Liver (tissue), 9 donors: ENCODE measurements around the gene MEOX2. TPM values are rescaled to one million over a fixed set of nuclear protein-coding genes. Genes with fewer than 3 reads are reported as not detected.

Experiments
- DNase-seq: peaks from one replicate; pipeline ENCODE4 v3.0.0-alpha.2; 2017; ENCODE audit warnings: low spot score
- H3K27ac ChIP-seq, 2 donors: one replicate each; pipeline ENCODE4 v1.7.0; 2013; ENCODE audit warnings: inconsistent platforms in 2 of 2, low read length in 2 of 2, control low read depth in 1 of 2, low read depth in 1 of 2, mild to moderate bottlenecking in 1 of 2
- H3K27me3 ChIP-seq, 4 donors: one replicate each; pipeline versions ENCODE4 v1.6.1 to v1.7.0; 2013; ENCODE audit warnings: low read length in 3 of 4, inconsistent platforms in 1 of 4, mild to moderate bottlenecking in 1 of 4, moderate library complexity in 1 of 4; ENCODE audit not compliant: control insufficient read depth in 4 of 4, insufficient read depth in 4 of 4
- H3K36me3 ChIP-seq, 4 donors: one replicate each; pipeline versions ENCODE4 v1.6.1 to v1.7.0; 2013; ENCODE audit warnings: low read length in 3 of 4, mild to moderate bottlenecking in 3 of 4, low read depth in 1 of 4, moderate library complexity in 1 of 4; ENCODE audit not compliant: control insufficient read depth in 4 of 4, insufficient read depth in 3 of 4
- H3K4me1 ChIP-seq, 4 donors: one replicate each; pipeline versions ENCODE4 v1.6.1 to v1.7.0; 2013; ENCODE audit warnings: low read length in 3 of 4, mild to moderate bottlenecking in 3 of 4, moderate library complexity in 1 of 4; ENCODE audit not compliant: control insufficient read depth in 4 of 4, insufficient read depth in 4 of 4
- H3K4me3 ChIP-seq, 3 donors: one replicate each; pipeline versions ENCODE4 v1.6.1 to v1.7.0; 2013; ENCODE audit warnings: low read length in 3 of 3, control low read depth in 1 of 3, low read depth in 1 of 3, mild to moderate bottlenecking in 1 of 3
- H3K9ac ChIP-seq, 2 donors: one replicate each; pipeline ENCODE4 v1.7.0; 2013; ENCODE audit warnings: low read length in 2 of 2, mild to moderate bottlenecking in 2 of 2, moderate library complexity in 2 of 2, control low read depth in 1 of 2, low read depth in 1 of 2
- H3K9me3 ChIP-seq, 4 donors: one replicate each; pipeline versions ENCODE4 v1.6.1 to v1.7.0; 2013; ENCODE audit warnings: low read length in 3 of 4; ENCODE audit not compliant: control insufficient read depth in 4 of 4
- CTCF ChIP-seq: fragments of 150-350 bp; IDR thresholded peaks from 2 replicates; pipeline ENCODE4 v1.5.1; 2017; ENCODE audit warnings: improper control_type of control experiment, low read depth, low read length; ENCODE audit not compliant: missing input control
- EGR1 ChIP-seq, 2 donors: IDR thresholded peaks; 2 replicates each; pipeline ENCODE4 v1.6.1; 2016 to 2018; ENCODE audit warnings: antibody characterized with exemption in 2 of 2, low read depth in 2 of 2
- FOXA2 ChIP-seq: IDR thresholded peaks from 2 replicates; pipeline ENCODE4 v1.6.1; 2016; ENCODE audit warnings: antibody characterized with exemption
- HNF4A ChIP-seq, 2 donors: conservative IDR thresholded peaks; 2 replicates each; pipeline ENCODE4 v1.6.1; 2016; ENCODE audit warnings: antibody characterized with exemption in 2 of 2, mild to moderate bottlenecking in 2 of 2
- NR2F2 ChIP-seq: IDR thresholded peaks from 2 replicates; pipeline ENCODE4 v1.6.1; 2016; ENCODE audit warnings: antibody characterized with exemption
- RAD21 ChIP-seq, 2 donors: IDR thresholded peaks; 2 replicates each; pipeline ENCODE4 v1.6.1; 2016; ENCODE audit warnings: antibody characterized with exemption in 2 of 2, mild to moderate bottlenecking in 2 of 2
- REST ChIP-seq: IDR thresholded peaks from 2 replicates; pipeline ENCODE4 v1.6.1; 2016; ENCODE audit warnings: antibody characterized with exemption, mild to moderate bottlenecking
- TAF1 ChIP-seq: conservative IDR thresholded peaks from 2 replicates; pipeline ENCODE4 v1.6.1; 2016; ENCODE audit warnings: antibody characterized with exemption, mild to moderate bottlenecking
- YY1 ChIP-seq: IDR thresholded peaks from 2 replicates; pipeline ENCODE4 v1.6.1; 2016; ENCODE audit warnings: antibody characterized with exemption, mild to moderate bottlenecking
- ZBTB33 ChIP-seq: IDR thresholded peaks from 2 replicates; pipeline ENCODE4 v1.6.1; 2016; ENCODE audit warnings: antibody characterized with exemption
- WGBS: extraction: QIAGEN DNeasy Blood & Tissue Kit; methylation state at CpG from one replicate; pipeline ENCODE4 v1.1.7; 2013; 5-methylcytosine and 5-hydroxymethylcytosine counted together
- polyA plus RNA-seq, 2 donors: library from polyadenylated mRNA; stranded (reverse) in 1 of 2; unstranded in 1 of 2; fragments of 200-250 nt in 1 of 2; fragments of >200 nt in 1 of 2; fragmentation: Nextera tagmentation in 1 of 2; extraction: Ambion mirVana in 1 of 2; gene quantifications; one replicate each; pipeline versions ENCODE4 v1.2.1 to v1.2.3, GENCODE V29; 2013 to 2015
- total RNA-seq, 2 donors: library from RNA; depleted of rRNA; stranded (reverse); fragments of >200 nt; gene quantifications; one replicate each; pipeline ENCODE4 v1.2.3, GENCODE V29; 2014
- TF ChIP-seq, protein P1 (sequence below): IDR thresholded peaks from 2 replicates; pipeline ENCODE4 v1.6.1; 2016; ENCODE audit warnings: antibody characterized with exemption
- TF ChIP-seq, protein P2 (sequence below): IDR thresholded peaks from 2 replicates; pipeline ENCODE4 v1.6.1; 2016; ENCODE audit warnings: antibody characterized with exemption
- donor health status: healthy.
- donor health status: healthy.
- donor health status: healthy.
- donor health status: healthy.
- donor health status: healthy.

MEOX2 gene
- under 1 TPM; 0.33 to 0.70 TPM for total RNA-seq
- polyA plus RNA-seq: under 1 TPM; 0.32 to 0.60 TPM

DNA sequence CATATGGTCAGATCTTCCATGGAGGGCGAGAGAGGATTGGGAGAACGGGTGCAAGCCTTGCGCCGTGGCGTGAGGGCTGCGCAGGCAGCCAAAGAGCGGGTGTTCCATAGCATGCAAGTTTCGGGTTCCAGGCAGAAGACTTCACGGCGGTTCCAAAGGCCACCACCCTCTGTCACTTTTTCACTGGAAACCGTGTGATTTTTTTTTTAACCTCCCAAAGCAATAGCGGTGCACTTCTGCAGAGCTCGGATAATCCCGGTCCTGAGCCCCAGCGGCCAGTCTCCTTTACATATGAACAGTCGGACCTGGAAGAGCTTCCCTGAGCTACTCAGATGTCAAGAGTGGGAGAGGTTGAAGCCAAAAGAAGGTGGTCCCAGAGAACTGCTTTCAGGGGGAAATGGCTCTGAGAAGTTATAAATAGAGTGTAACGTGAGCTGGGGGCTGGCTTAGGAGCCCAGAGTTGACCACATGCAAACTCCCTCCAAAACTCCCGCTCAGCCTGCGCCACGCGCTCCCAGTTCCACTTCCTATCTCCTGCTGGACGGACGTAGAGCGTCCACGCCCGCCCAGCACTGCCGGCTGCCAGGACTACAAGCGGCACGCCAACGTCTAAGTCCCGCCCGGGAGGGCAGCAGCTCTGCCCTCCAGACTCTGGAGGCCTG, at the start of gene MEOX2:
Gene MEOX2 (minus strand): TSS at position 389 of the 662 bp plus-strand sequence. CDS start 281 bp downstream, at position 108.
- no peak within 1 kb of the TSS for H3K9ac ChIP-seq

More for the DNA sequence above, at the start of gene MEOX2:
- Histone ChIP-seq H3K27ac (peak within 1 kb of the TSS; percentile 51 to 58), H3K9me3 (no peaks in the 10 kb centered on the region), H3K4me1 (peaks cover 5 to 30% (median 21%) of the 10 kb centered on the region in 4 donors), H3K36me3 (no peaks in the 10 kb centered on the region), H3K4me3 (peak within 1 kb of the TSS; percentile 57 to 75 (median 63)), H3K27me3 (no peaks in the 10 kb centered on the region)
- DNase-seq: peak; percentile 34
- TF ChIP-seq NR2F2: no peak
- no peak for TF ChIP-seq CTCF
- TF ChIP-seq HNF4A (conservative IDR thresholded peaks at IDR 0.05): peak in 1 of 2 donors; percentile 27
- no peak for TF ChIP-seq ZBTB33
- TF ChIP-seq, protein P1, sequence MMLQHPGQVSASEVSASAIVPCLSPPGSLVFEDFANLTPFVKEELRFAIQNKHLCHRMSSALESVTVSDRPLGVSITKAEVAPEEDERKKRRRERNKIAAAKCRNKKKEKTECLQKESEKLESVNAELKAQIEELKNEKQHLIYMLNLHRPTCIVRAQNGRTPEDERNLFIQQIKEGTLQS: no peak
- TF ChIP-seq YY1: no peak
- no peak for TF ChIP-seq TAF1
- TF ChIP-seq FOXA2: no peak
- TF ChIP-seq EGR1 (IDR thresholded peaks at IDR 0.05; ENCODE audit: low read depth in 2 of 2): no peak
- TF ChIP-seq REST: peak; percentile 13
- TF ChIP-seq RAD21 (IDR thresholded peaks at IDR 0.05): peak in 1 of 2 donors; percentile 20
- TF ChIP-seq, protein P2, sequence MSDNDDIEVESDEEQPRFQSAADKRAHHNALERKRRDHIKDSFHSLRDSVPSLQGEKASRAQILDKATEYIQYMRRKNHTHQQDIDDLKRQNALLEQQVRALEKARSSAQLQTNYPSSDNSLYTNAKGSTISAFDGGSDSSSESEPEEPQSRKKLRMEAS: peak; percentile 76
- 2% methylated on average over 32 of the region's 32 CpGs for WGBS
